HG03442 (cell line): ENCODE data around the gene CARMIL1.

Experiments used
- ATAC-seq: cut with Tn5 transposase; IDR thresholded peaks from one replicate; pipeline ENCODE4 v1.9.1; 2021; ENCODE audit warnings: mild to moderate bottlenecking, moderate library complexity; ENCODE audit not compliant: unreplicated experiment

Gene CARMIL1

GRCh38 chr6:25497383-25498040 lies 218.3 kb downstream of the CARMIL1 start:
- ATAC-seq = no peak

DNA sequence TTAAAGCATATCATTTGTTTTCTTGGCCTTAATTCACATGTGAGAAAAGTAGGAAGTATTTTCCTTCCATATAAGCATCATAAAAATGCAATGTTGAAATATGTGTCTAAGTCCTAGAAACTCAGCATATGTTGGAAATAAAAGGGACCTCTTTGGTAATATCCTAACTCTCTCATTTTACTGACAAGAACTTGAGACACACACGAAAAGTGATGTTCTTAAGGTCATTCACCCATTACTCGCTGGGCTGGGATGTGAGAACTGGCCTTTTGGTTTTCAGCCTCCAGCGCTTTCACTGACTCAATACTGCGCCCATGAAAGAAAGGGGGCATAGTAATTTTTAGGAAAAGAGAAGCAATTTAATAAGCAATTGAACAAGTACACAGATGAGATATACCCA lies 219.3 kb downstream of the CARMIL1 start:
- ATAC-seq = no peak

GRCh38 chr6:25499615-25500235 lies 220.6 kb downstream of the CARMIL1 start:
- no peak for ATAC-seq

- ATAC-seq = no peak
These were observed 224.5 kb downstream of the CARMIL1 start for GRCh38 chr6:25503686-25504085.

GRCh38 chr6:25504661-25505060 lies 225.5 kb downstream of the CARMIL1 start:
- no peak for ATAC-seq

DNA sequence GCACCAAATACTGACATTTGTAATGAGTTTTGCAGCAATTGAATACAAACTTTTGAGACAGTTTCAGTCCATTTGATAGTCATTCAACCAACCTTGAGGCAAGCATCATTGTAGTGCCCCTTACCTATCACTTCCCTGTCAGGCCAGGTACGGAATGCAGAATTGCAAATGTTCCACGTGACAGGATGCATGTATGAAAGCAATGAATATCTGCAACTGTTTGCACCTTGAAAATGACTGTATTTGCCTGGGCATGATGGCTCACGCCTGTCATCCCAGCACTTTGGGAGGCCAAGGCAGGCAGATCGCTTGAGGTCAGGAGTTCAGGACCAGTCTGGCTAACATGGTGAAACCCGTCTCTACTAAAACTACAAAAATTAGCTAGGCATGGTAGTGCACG lies 226.8 kb downstream of the CARMIL1 start:
- ATAC-seq = no peak

DNA sequence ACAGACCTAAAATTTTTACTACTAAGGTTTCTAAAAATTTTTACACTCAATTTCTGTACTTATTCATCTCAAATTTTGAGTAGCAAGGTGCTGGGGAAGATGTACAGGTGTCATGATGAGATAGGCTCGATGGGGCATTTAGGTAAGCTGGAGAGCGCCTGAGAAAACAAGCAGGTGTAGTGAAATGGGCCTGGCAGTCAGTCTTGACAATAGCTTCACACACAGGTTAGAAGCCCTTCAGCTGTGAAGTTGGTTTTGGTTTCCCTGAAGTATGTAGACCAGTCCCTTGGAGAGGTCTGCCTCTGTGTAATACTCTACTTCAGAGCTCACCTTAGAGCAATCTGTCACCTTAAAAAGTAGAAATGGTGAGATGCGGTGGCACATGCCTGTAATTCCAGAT lies 228.9 kb downstream of the CARMIL1 start:
- no peak for ATAC-seq

DNA sequence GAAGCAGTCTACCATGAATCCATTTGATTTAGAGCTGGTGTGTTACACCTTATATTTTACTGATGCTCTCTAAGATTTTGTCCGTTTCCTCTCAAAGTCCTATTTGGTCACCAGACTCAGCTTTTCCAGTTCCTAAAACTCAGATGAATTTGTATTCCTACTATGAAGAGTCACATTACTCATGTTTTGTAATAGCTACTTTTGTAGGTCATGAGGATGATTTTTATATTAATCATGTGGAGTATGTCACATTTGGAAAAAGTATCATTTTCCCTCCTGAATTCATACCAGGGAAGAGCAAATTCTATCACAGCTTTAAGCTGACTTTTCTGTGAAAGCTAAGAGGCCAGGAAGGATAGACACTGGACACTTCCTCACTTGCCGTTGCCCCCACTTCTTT lies 232.2 kb downstream of the CARMIL1 start:
- ATAC-seq = no peak

GRCh38 chr6:25512560-25512959 lies 233.4 kb downstream of the CARMIL1 start:
- ATAC-seq = no peak

DNA sequence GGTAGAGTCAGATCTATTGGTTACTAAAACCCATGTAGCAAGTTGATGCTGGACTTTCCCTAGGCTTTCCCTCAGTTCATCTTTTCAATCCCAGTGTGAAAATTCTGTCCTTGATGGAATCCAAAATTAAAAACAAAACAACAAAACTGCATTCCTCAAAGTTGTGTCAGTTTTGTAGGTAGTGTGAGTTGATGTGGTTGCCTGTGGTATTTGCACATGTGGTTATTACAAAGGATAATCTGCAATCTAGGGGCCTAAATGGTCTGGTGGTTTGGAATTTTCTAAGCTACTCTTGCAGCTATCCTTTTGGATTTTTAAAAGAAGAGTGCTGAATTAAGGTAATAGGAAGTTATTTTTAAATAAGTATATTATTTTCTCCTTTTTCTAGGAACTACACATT lies 240.7 kb downstream of the CARMIL1 start:
- ATAC-seq = no peak

DNA sequence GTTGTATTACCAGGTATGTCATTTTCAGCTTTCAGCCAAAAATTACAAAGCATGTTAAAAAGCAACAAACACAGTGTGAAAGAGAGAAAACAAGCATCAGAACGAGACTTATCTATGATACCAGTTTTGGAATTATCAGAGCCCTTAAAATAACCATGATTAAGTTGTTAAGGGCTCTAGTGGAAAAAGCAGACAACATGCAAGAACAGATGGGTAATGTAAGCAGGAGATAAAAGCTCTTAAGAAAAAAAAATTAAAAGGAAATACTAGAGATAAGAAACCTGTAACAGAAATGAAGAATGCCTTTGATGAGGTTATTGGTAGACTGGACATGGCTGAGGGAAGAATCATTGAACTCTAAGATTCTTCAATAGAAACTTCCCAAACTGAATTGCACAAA lies 245.4 kb downstream of the CARMIL1 start:
- ATAC-seq = no peak

DNA sequence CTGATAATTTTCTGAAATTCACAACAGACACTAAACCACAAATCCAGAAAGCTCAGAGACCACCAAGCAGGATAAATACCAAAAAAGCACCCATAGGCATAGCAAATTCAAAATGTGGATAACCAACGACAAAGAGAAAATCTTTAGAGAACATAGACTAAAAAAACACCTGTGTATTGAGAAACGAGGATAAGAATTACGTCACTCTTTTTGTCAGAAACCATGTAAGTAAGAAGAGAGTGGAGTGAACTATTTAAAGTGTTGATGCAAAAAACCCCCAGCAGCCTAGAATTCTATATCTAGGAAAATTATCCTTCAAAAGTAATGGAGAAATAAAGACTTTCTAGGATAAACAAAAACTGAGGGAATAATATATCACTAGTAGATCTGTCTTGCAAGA lies 245.9 kb downstream of the CARMIL1 start:
- ATAC-seq = no peak

- no peak for ATAC-seq
These were observed 255.9 kb downstream of the CARMIL1 start for GRCh38 chr6:25534942-25535631.

DNA sequence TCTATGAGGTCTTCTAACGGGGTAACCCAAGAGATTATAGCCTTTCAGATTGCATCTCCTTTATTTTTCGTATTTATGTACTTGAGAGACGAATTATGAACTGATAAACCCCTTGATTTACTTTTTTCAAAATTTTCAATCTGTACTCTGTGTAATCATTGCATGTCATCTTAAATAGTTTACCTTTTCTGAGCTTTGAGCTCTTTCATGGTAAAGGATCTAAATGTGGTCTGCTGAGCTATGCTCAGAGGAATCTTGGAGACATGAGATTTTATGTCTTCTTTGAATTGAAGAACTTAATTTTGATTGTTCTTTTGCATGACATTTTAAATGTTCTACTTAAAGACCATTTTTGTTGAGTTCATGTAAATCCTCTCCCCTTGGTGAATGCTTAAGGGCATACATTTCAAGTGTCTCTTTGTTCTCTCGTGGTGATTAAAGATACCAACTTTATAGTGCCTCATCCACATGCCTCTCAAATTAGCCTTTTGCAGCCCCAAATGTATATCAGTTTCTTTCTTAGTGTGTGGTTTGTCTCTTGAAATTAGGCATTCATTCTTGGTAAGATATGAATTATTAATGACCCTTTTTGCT lies 256.6 kb downstream of the CARMIL1 start:
- no peak for ATAC-seq

DNA sequence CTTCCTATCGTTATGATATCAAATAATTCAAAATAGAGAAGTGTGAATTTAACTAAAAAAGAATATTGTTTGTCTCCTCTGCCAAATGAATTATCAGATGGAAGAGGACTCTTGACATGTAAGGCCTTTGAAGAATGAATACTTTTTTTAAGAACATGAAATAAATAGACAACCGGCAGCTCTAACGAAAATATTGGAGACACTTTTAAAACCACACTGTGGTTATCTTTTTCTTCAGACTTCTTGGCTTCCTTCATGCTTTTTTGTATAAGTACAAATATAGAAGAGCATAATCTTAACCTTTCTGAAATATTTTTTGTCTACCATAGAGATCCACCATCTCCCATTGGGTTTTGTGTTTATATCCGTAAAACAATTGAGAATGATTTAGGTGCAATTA lies 257.6 kb downstream of the CARMIL1 start:
- ATAC-seq = no peak

DNA sequence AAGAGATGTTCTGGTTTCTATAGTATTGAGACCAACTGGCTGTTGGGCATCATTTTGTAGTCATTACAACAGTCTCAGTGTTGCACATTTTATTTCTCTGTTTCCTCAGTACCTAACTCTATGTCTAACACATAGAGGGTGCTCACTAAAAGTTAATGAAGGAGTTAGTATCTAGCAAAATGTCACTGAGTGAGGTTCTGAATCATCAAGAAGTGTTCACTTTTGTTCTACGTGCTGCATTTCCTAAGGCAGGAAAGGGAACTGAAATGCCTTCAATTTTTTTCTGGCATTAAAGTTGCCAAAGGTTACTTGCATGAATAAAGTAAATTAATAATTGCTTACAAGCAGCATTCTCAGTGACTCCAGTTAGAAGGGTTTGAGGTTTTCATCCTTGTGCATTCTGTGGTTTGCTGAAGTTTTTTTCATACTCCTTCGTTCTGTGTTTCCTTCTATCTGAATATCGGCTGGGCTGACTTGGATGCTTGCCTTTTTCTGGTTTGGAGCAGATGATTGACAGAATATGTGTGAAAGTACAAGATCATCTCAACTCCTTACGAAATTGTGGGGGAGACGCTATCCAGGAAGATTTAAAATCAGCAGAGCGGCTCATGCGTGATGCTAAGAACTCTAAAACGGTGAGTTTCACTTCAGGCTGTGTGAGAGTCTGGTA lies 258.3 kb downstream of the CARMIL1 start:
- ATAC-seq = no peak

DNA sequence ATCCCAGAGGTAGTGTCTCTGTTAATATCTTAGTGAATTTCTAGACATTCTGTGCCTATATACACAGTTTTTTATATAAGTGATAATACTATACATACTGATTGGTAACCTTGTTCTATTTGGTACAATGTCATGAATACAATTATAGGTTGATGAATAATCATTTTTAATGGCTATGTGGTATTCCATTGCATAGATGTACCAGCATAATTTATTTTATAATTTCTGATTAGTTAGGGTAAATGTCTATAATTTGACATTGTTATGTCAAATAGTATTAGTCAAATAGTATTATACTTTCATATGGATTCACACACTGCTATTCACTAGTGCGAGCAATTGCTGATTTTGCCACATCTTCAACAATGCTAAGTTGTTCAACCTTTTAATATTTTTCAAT lies 262.1 kb downstream of the CARMIL1 start:
- ATAC-seq = no peak

DNA sequence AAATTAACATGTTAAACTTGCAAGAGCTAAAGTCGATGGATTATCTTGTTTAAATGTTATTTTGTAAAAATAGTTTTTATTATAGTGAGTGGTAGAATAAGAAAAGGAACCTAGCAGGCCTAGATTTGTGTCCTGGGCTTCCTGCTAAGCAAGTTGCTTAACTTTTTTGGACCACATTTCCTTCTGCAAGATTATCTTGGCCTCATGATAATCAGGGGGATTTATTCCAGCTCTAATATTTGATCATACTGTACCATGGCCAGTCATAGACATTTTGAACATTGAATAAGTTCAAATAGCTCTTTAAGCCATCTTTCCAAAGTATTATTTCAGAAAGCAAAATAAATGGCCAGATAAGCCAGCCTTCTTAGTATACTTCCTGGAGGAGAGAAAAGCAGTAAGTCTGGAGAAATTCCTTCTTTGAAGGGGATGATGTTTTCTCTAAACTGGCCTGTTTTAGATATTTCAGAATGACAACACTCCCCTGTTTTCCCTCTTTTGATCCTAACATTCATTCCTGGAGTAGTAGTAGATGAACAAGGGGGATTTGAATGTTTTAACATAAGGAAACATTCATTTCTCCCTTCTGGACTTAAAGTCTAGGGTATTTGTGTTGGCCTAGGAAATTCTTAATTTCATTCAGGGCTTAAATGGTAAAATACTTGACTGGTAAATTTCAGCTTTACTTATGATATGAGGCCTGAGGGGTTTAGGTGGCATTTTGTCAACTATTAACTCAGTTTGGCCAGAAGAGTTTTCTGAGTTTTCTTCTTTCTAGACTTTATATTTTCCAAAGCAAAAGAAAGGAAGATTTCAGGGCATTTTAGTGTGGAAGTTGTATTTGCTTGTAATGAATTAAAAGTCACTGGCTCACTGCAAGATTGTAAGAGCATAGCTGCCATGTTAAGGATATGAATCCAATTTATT lies 264.1 kb downstream of the CARMIL1 start:
- ATAC-seq = no peak

- ATAC-seq = no peak
These were observed 265.7 kb downstream of the CARMIL1 start for GRCh38 chr6:25544833-25545232.

DNA sequence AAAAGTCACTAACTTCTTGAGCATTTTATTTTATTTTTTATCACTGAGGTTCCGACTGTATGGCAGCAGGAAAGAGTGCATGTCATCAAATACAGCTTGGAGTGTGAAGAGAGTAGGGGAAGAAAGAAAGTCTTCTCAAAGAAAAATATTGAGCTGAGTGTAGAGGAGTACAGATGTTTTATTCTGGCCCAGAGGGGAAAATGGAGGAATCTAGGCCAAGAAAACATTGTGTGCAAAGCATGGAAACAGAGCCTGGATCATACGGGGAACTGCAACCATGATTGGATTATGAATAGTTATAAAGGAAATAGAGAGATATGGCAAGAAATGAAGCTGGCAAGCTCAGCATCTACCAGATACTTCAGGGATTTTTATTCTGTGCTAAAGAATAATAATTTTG lies 268.6 kb downstream of the CARMIL1 start:
- ATAC-seq = no peak
